ENCODE measurements around the gene NOP14. TPM values are rescaled to one million over a fixed set of nuclear protein-coding genes. Genes with fewer than 3 reads are reported as not detected.

The NOP14 gene
- total RNA-seq, 2 experiments from 2014 or later: 21.8 TPM

DNA sequence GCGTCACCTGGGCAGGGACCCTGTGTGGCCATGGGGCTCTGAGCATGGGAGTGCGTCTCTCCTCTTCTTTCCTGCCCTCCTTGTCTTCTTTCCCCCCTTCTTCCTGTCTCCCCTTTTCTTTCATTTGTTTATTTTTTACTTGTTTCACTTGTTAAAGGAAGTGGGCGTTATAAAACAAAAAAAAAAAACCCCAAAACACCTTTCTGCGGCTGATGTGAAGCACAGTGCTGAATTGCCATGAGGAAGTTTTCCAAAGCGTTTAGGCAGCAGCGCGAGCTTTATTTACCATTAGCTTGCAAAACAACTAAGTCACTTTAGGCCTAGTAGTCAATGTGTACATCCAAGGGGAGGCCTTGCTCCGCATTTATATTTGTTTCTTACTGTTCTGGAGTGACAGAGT, 57.0 kb downstream of the NOP14 start:
- CTCF ChIA-PET: interaction anchor here (1.1 kb wide), 1 partner anchor 18 kb away, joined by 3 read pairs; no protein-coding TSS in a partner anchor
- no peaks in the 10 kb centered on the region for H3K27me3 ChIP-seq (ENCODE audit: control insufficient read depth in 1 of 2, insufficient read depth in 2 of 2, low read length in 2 of 2)
- Mint-ChIP-seq H3K4me1 (ENCODE audit: low read depth) (peaks cover 26% of the 10 kb centered on the region), H3K36me3 (ENCODE audit: low read depth) (peaks cover 94% of the 10 kb centered on the region), H3K9me3 (no peaks in the 10 kb centered on the region), H3K27me3 (no peaks in the 10 kb centered on the region), H3K4me3 (no peak overlapping the region), H3K27ac (peak overlapping the region; percentile 81)
- no peaks in the 10 kb centered on the region for H3K9me3 ChIP-seq (ENCODE audit: control insufficient read depth in 1 of 2, insufficient read depth in 1 of 2, low read length in 2 of 2)
- H3K36me3 ChIP-seq (ENCODE audit: insufficient read depth, low read length): peaks cover 79% of the 10 kb centered on the region
- intact Hi-C loops (cut with DNase I, micrococcal nuclease): loop anchor here in 1 of 2 experiments (5.0 kb wide), 1 partner anchor 54 kb away; no protein-coding TSS in a partner anchor
- H3K4me3 ChIP-seq (ENCODE audit: low read length): no peak overlapping the region
- peak; percentile 29 for ATAC-seq (ENCODE audit: poor library complexity)
- H3K4me1 ChIP-seq (ENCODE audit: insufficient read depth, low read length): peaks cover 28% of the 10 kb centered on the region
- POLR2A ChIA-PET: no interaction called here
- no peak for TF ChIP-seq CTCF (IDR thresholded peaks at IDR 0.05)
- H3K27ac ChIP-seq (ENCODE audit: low read depth in 1 of 2, low read length in 2 of 2): peak overlapping the region in 1 of 2 donors; percentile 3
- peak in 1 of 14 experiments; percentile 28 for DNase-seq

DNA sequence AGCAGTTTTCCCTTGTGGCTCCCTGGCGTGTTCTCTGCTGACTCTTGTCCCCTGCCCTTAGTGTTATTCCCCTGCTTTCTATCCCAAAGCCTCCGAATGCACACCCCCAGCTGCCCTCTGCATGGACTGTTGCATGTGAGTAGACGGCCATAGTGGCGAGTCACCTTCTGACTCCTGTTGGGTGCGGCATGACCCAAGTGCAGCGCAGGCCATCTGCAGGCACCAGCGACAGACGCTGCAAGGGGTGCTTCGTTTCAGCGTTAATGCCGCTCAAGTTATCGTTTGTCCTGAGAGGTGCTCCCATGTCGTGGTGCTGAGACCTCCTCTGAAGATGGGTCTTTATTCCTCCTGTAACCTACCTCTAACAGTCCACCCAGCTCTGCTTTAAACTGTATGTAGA, 57.7 kb downstream of the NOP14 start:
- no peak overlapping the region for H3K4me3 ChIP-seq (ENCODE audit: low read length)
- Mint-ChIP-seq H3K4me3 (no peak overlapping the region), H3K36me3 (ENCODE audit: low read depth) (peaks cover 94% of the 10 kb centered on the region), H3K27me3 (no peaks in the 10 kb centered on the region), H3K9me3 (no peaks in the 10 kb centered on the region), H3K27ac (peak overlapping the region; percentile 81), H3K4me1 (ENCODE audit: low read depth) (peaks cover 26% of the 10 kb centered on the region)
- H3K27me3 ChIP-seq (ENCODE audit: control insufficient read depth in 1 of 2, insufficient read depth in 2 of 2, low read length in 2 of 2): no peaks in the 10 kb centered on the region
- CTCF ChIA-PET: no interaction called here
- intact Hi-C loops (cut with DNase I, micrococcal nuclease): loop anchor here in 1 of 2 experiments (5.0 kb wide), 1 partner anchor 53 kb away; no protein-coding TSS in a partner anchor
- POLR2A ChIA-PET: no interaction called here
- peaks cover 28% of the 10 kb centered on the region for H3K4me1 ChIP-seq (ENCODE audit: insufficient read depth, low read length)
- no peak for TF ChIP-seq CTCF (IDR thresholded peaks at IDR 0.05)
- H3K9me3 ChIP-seq (ENCODE audit: control insufficient read depth in 1 of 2, insufficient read depth in 1 of 2, low read length in 2 of 2): no peaks in the 10 kb centered on the region
- peak overlapping the region in 1 of 2 donors; percentile 3 for H3K27ac ChIP-seq (ENCODE audit: low read depth in 1 of 2, low read length in 2 of 2)
- DNase-seq (no peak), ATAC-seq (ENCODE audit: poor library complexity) (no peak)
- H3K36me3 ChIP-seq (ENCODE audit: insufficient read depth, low read length): peaks cover 79% of the 10 kb centered on the region

DNA sequence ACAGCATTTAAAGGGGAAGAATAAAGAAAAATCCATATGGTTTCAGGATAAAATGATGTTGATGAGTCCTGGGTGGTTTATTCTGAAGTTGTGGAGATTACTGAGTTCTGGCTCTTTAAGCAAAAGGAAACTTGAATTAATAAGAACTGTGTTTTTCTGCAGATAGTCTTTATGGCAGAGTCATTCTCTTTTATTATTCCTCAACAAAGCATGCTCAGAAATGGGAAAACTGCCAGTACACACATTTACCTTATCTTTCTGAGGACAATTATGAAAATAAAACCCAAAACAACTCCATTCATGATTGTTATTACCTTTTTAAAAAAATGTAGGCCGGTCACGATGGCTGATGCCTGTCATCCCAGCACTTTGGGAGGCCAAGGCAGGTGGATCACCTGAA, 61.1 kb downstream of the NOP14 start:
- peaks cover 91% of the 10 kb centered on the region for H3K36me3 Mint-ChIP-seq (ENCODE audit: low read depth)

More for the DNA sequence above, 61.1 kb downstream of the NOP14 start:
- Histone ChIP-seq H3K9me3 (ENCODE audit: control insufficient read depth in 1 of 2, insufficient read depth in 1 of 2, low read length in 2 of 2) (no peaks in the 10 kb centered on the region), H3K27me3 (ENCODE audit: control insufficient read depth in 1 of 2, insufficient read depth in 2 of 2, low read length in 2 of 2) (no peaks in the 10 kb centered on the region), H3K4me3 (ENCODE audit: low read length) (no peak overlapping the region), H3K4me1 (ENCODE audit: insufficient read depth, low read length) (peaks cover 15% of the 10 kb centered on the region), H3K36me3 (ENCODE audit: insufficient read depth, low read length) (peaks cover 80% of the 10 kb centered on the region), H3K27ac (ENCODE audit: low read depth in 1 of 2, low read length in 2 of 2) (no peak overlapping the region)
- H3K27ac Mint-ChIP-seq: no peak overlapping the region
- CTCF ChIA-PET: no interaction called here
- no peak overlapping the region for H3K4me3 Mint-ChIP-seq
- H3K9me3 Mint-ChIP-seq: no peaks in the 10 kb centered on the region
- no peak for DNase-seq
- ATAC-seq (ENCODE audit: poor library complexity): no peak
- no peaks in the 10 kb centered on the region for H3K27me3 Mint-ChIP-seq
- intact Hi-C loops (cut with DNase I, micrococcal nuclease): no loop called here
- POLR2A ChIA-PET: no interaction called here
- TF ChIP-seq CTCF (IDR thresholded peaks at IDR 0.05): no peak
- H3K4me1 Mint-ChIP-seq (ENCODE audit: low read depth): peaks cover 23% of the 10 kb centered on the region

All from CD4-positive, alpha-beta T cell (primary cell).